ENCODE measurements around the gene DGKZ. TPM values are rescaled to one million over a fixed set of nuclear protein-coding genes. Genes with fewer than 3 reads are reported as not detected.

Gene DGKZ
- total and polyA plus RNA-seq, 2 donors (not counting 3 experiments of a cell fraction or from before 2014, with no cell fraction given), result 88.8 to 127 TPM

DNA sequence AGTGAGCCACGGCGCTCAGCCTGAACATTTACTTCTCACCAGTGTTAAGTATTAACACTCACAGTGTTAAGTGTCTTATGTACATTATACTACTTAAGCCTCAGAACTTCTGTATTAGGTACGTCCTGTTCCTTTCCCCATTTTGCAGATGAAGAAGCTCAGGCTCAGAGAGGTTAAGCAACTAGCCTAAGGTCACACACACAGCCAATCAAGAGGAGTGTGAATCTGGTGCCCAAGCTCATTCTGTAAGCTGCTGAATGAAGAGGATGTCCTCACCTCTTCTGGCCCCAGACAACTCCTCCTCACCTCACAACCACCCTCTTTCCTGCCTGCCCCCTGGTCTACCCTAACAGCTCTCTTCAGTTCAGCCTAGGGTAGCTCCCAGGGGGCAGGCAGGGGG lies 39.9 kb upstream of the DGKZ start:
- Histone ChIP-seq H3K9ac (replicated peaks; ENCODE audit: extremely low read depth, insufficient read depth, low read length) (no peak overlapping the region), H3K9me3 (replicated peaks; ENCODE audit: control insufficient read depth, insufficient read depth, low read length) (no peaks in the 10 kb centered on the region), H3K4me2 (ENCODE audit: insufficient read depth, low read length) (no peak overlapping the region), H3K4me1 (ENCODE audit: control insufficient read depth, extremely low read depth, insufficient read depth, low read length) (no peaks in the 10 kb centered on the region), H3K36me3 (ENCODE audit: control insufficient read depth in 2 of 2, extremely low read depth in 1 of 2, insufficient read depth in 2 of 2, low read length in 2 of 2) (no peaks in the 10 kb centered on the region), H4K20me1 (replicated peaks; ENCODE audit: control insufficient read depth, extremely low read depth, insufficient read depth, low read length) (no peaks in the 10 kb centered on the region), H3K4me3 (replicated peaks in 1 of 3; ENCODE audit: insufficient read depth in 1 of 3, low read depth in 1 of 3, low read length in 3 of 3) (no peak overlapping the region), H3K9me1 (replicated peaks; ENCODE audit: control insufficient read depth, extremely low read depth, insufficient read depth, low read length) (no peaks in the 10 kb centered on the region), H2AFZ (ENCODE audit: low read depth, low read length) (no peak overlapping the region), H3K27ac (ENCODE audit: insufficient read depth, low read depth, low read length) (no peak overlapping the region), H3K27me3 (ENCODE audit: control insufficient read depth in 2 of 2, insufficient read depth in 2 of 2, low read length in 2 of 2) (no peaks in the 10 kb centered on the region), H3K79me2 (ENCODE audit: control insufficient read depth, insufficient read depth, low read length) (no peaks in the 10 kb centered on the region)
- intact Hi-C loops (cut with micrococcal nuclease), result no loop called here
- CTCF ChIA-PET, result interaction anchor here (0.9 to 10.9 kb wide), 10 partner anchors 9 to 342 kb away, joined by 3 to 367 read pairs (median 6); no protein-coding TSS in a partner anchor
- TF ChIP-seq POLR2A (IDR thresholded peaks at IDR 0.05; ENCODE audit: low read depth, low read length) (no peak), JUN (IDR thresholded peaks at IDR 0.05; ENCODE audit: borderline replicate concordance, insufficient read depth, insufficient read length, low read depth) (no peak), MYC (IDR thresholded peaks at IDR 0.05; ENCODE audit: low read depth, low read length) (no peak), EZH2 (IDR thresholded peaks at IDR 0.05; ENCODE audit: borderline replicate concordance, low read depth, low read length, severe bottlenecking) (no peak), FOS (IDR thresholded peaks at IDR 0.05; ENCODE audit: borderline replicate concordance, insufficient read depth, low read length) (no peak), GATA2 (IDR thresholded peaks at IDR 0.05; ENCODE audit: insufficient read depth, insufficient read length, low read depth, low read length) (no peak), POLR2AphosphoS5 (IDR thresholded peaks at IDR 0.05; ENCODE audit: insufficient read depth, low read depth, low read length) (no peak)
- TF ChIP-seq, protein P1, sequence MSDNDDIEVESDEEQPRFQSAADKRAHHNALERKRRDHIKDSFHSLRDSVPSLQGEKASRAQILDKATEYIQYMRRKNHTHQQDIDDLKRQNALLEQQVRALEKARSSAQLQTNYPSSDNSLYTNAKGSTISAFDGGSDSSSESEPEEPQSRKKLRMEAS (IDR thresholded peaks at IDR 0.05; ENCODE audit: insufficient read depth, insufficient read length), result no peak
- TF ChIP-seq, protein P2, sequence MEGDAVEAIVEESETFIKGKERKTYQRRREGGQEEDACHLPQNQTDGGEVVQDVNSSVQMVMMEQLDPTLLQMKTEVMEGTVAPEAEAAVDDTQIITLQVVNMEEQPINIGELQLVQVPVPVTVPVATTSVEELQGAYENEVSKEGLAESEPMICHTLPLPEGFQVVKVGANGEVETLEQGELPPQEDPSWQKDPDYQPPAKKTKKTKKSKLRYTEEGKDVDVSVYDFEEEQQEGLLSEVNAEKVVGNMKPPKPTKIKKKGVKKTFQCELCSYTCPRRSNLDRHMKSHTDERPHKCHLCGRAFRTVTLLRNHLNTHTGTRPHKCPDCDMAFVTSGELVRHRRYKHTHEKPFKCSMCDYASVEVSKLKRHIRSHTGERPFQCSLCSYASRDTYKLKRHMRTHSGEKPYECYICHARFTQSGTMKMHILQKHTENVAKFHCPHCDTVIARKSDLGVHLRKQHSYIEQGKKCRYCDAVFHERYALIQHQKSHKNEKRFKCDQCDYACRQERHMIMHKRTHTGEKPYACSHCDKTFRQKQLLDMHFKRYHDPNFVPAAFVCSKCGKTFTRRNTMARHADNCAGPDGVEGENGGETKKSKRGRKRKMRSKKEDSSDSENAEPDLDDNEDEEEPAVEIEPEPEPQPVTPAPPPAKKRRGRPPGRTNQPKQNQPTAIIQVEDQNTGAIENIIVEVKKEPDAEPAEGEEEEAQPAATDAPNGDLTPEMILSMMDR (IDR thresholded peaks at IDR 0.05; ENCODE audit: extremely low read depth in 1 of 2, insufficient read depth in 1 of 2, low read depth in 1 of 2, low read length in 2 of 2), result no peak
- dilution Hi-C loops (cut with MboI; ENCODE audit: extremely low pct_ligation_motif_present, low sequenced_read_pairs), result no loop called here
- FAIRE-seq (no peak), DNase-seq (ENCODE audit: low read depth, low spot score) (no peak)
- BruUV-seq (replicated peaks), result no TSS peak
- POLR2A ChIA-PET, result no interaction called here
